Measurements from ENCODE around the gene ADRA1B.

ADRA1B gene

DNA sequence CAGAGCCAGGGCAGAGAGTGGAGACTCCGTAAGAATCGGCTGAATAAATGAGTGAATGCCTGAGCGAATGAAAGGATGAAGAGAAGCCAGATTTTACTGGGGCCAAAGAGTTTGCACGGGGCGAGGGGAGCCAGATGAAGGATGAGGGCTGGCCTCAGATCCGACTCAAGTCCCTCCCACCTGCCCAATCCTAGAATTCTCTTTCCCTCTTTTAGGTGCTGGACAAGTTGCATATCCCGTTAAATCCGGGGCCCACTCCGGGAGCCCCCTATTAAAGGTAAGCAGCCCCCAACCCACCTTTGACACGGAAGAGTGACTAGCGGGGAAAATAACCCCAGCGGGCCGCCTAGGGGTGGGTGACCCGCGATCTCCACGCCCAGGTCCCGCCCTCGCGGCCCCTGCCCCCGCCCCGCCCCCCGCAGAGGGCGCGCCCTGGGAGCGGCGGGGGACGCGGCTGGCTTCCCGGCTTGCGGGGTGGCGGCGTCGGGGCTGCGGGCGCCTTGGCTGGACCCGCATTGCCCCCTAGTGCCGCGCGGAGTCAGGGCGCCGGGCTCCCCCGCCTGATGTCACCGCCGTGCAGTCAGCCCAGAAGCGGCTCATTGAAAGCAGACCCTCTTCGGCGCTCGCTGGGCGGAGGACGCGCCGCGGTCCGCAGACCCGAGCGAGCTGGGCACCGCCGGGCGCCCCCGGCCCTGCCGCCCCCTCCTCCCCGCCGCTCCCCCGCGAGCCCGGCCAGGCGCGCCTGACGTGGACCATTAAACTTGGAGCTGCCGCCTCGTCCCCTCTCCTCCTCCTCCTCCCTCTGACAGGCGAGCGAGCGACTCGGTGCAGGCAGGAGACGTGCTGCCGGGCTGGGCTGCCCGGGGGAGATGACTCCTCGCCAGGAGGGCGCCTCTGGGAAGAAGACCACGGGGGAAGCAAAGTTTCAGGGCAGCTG, at the start of gene ADRA1B:
ADRA1B (plus strand) TSS at position 579 of the 937 bp plus-strand sequence. CDS start 424 bp downstream, outside the sequence.
- TF ChIP-seq, protein P1, sequence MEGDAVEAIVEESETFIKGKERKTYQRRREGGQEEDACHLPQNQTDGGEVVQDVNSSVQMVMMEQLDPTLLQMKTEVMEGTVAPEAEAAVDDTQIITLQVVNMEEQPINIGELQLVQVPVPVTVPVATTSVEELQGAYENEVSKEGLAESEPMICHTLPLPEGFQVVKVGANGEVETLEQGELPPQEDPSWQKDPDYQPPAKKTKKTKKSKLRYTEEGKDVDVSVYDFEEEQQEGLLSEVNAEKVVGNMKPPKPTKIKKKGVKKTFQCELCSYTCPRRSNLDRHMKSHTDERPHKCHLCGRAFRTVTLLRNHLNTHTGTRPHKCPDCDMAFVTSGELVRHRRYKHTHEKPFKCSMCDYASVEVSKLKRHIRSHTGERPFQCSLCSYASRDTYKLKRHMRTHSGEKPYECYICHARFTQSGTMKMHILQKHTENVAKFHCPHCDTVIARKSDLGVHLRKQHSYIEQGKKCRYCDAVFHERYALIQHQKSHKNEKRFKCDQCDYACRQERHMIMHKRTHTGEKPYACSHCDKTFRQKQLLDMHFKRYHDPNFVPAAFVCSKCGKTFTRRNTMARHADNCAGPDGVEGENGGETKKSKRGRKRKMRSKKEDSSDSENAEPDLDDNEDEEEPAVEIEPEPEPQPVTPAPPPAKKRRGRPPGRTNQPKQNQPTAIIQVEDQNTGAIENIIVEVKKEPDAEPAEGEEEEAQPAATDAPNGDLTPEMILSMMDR (IDR thresholded peaks at IDR 0.05; ENCODE audit: low read depth, low read length, missing control alignments), result peak; percentile 44
- H3K4me3 ChIP-seq (ENCODE audit: low read depth, low read length), result peak within 1 kb of the TSS; percentile 42
- in situ Hi-C loops (cut with HindIII; ENCODE audit: low sequenced_read_pairs), result loop anchor here (25.0 kb wide), 1 partner anchor 479 kb away; no protein-coding TSS in a partner anchor
- no peak for DNase-seq (ENCODE audit: low read depth)

DNA sequence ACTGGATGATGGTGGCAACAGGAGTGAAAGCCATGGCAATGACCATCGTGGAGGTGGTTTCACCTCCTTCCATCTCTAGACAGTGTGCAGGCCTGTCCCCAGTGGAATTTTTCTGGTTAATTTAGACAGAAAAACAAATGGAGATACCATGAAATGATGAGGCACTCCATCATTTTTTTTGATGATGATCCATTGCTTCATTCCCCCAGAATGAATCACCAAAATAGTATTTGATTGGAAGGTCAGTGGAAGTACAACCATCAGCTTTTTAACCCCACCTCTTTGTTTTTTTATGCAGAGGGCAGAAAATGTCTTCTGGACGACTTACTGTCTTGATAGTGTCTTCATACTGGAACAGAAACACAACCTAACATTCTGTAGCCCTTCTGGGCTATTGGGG, 42.6 kb upstream of the ADRA1B start:
- no peak for DNase-seq (ENCODE audit: low read depth)
- H3K4me3 ChIP-seq (ENCODE audit: low read depth, low read length), result no peak overlapping the region
- in situ Hi-C loops (cut with HindIII; ENCODE audit: low sequenced_read_pairs), result no loop called here
- TF ChIP-seq, protein P1 (IDR thresholded peaks at IDR 0.05; ENCODE audit: low read depth, low read length, missing control alignments), result no peak

DNA sequence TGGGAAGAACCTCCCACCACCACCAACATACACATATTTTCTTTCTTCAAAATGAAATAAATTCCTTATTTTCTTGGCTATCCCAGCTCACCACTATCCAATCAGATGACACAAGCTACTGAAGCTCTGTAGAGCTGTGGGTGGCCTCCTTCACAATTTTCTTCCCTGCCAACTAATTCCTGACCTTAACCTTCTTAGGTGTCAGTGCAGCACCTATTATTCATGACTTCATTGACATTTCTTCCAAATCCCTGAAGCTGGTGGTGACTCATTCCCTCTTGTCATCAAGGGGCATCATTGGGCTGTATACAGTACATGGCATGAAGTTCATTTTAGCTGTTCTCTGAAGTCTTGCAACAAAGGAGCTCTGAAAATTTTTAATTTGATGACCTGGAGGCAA, 42.0 kb upstream of the ADRA1B start:
- no peak for DNase-seq (ENCODE audit: low read depth)
- no peak overlapping the region for H3K4me3 ChIP-seq (ENCODE audit: low read depth, low read length)
- TF ChIP-seq, protein P1 (IDR thresholded peaks at IDR 0.05; ENCODE audit: low read depth, low read length, missing control alignments), result no peak
- in situ Hi-C loops (cut with HindIII; ENCODE audit: low sequenced_read_pairs), result no loop called here

DNA sequence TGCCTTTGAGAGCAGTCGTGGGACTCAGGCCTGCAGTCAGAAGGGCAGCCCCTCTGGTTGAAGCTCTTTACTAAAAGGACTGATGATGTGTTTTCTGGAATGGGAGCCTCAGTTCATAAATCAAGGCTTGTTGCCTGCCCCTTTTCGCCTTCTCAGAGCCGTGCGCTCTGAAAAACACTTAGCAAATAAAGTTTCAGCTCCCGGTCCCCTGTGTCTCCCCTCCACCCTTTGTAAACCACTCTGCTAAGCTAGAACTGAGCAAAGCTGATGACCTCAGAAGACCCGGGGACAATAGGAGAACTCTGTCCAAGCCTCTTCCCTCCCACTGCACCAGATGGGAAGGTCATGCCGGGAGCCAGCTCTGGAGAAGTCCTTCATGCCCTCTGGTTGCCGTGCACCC, 39.3 kb upstream of the ADRA1B start:
- H3K4me3 ChIP-seq (ENCODE audit: low read depth, low read length), result no peak overlapping the region
- DNase-seq (ENCODE audit: low read depth), result no peak
- TF ChIP-seq, protein P1 (IDR thresholded peaks at IDR 0.05; ENCODE audit: low read depth, low read length, missing control alignments), result no peak
- in situ Hi-C loops (cut with HindIII; ENCODE audit: low sequenced_read_pairs), result no loop called here

DNA sequence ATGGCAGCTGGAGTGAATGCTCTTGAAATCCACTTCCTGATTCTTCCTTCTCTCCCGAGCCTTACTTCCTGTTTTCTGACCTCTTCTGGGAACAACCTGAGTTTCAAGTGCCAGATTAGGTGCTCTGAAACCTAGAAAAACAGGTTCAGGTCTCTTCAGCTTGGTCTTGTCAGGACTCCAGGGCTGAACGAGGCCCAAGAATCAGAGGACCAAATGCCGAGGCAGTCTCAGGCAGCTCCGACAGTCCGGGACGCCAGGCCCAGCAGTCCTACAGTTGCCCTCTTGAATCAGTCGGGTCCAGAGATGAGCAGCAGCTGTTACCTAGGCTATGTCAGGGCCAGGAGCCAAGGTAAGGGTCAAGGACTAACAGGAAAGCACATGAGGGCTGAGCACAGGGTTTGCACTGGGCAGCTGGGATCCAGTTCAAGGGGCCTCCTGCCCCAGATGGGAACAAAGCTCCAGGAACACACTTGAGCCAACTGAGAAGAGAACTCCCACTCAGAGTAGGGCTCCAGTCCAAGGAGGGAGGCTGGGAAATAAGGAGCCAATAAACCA, 38.3 kb upstream of the ADRA1B start:
- in situ Hi-C loops (cut with HindIII; ENCODE audit: low sequenced_read_pairs), result no loop called here
- DNase-seq (ENCODE audit: low read depth), result no peak
- no peak overlapping the region for H3K4me3 ChIP-seq (ENCODE audit: low read depth, low read length)
- TF ChIP-seq, protein P1 (IDR thresholded peaks at IDR 0.05; ENCODE audit: low read depth, low read length, missing control alignments), result no peak

DNA sequence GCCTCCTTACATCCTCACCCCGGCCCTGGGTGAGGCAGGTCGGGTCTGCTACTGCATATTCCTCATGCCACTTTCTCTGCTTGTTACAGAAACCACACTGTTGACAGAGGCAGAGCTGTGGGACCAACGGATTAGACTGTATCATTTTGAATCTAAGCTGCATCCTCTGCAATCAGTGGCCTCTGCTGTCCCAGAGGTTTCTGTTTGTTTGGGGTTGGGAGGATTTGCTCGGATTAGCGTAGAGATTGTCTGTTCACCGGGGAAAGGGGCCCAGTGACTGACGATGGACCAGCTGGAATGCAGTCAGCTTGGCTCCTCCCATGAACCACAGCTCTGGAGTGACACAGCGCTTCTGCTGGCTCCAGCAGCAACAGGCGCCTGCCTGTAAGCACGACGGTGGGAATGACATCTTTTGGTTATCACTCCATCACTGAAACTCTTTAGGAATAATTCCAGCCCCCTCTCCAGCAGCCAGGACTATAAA, 37.3 kb upstream of the ADRA1B start:
- in situ Hi-C loops (cut with HindIII; ENCODE audit: low sequenced_read_pairs), result no loop called here
- H3K4me3 ChIP-seq (ENCODE audit: low read depth, low read length), result no peak overlapping the region
- TF ChIP-seq, protein P1 (IDR thresholded peaks at IDR 0.05; ENCODE audit: low read depth, low read length, missing control alignments), result no peak
- DNase-seq (ENCODE audit: low read depth), result no peak

Measured in astrocyte of the cerebellum (primary cell).